GM19467 (cell line): ENCODE measurements around the gene PRR22.

Experiments used
- ATAC-seq: cut with Tn5 transposase; IDR thresholded peaks from one replicate; pipeline ENCODE4 v1.9.1; 2021; ENCODE audit warnings: mild to moderate bottlenecking, moderate library complexity; ENCODE audit not compliant: unreplicated experiment

The PRR22 gene

GRCh38 chr19:5784581-5785147 is at the start of gene PRR22:
TSS of gene PRR22 (minus strand) at chr19:5784746. CDS start at chr19:5784660, 86 bp downstream.
- ATAC-seq, result no peak

- no peak for ATAC-seq
These were observed 48.1 kb upstream of the PRR22 start for GRCh38 chr19:5832527-5833216.

GRCh38 chr19:5832061-5832460 is 47.5 kb upstream of the PRR22 start:
- ATAC-seq, result no peak

- ATAC-seq, result no peak
These were observed 46.6 kb upstream of the PRR22 start for GRCh38 chr19:5831159-5831558.

- no peak for ATAC-seq
These were observed 45.2 kb upstream of the PRR22 start for GRCh38 chr19:5829567-5830310.

- ATAC-seq, result no peak
These were observed 44.4 kb upstream of the PRR22 start for GRCh38 chr19:5828661-5829566.

- ATAC-seq, result peak; percentile 78
These were observed 43.5 kb upstream of the PRR22 start for GRCh38 chr19:5827891-5828660.

GRCh38 chr19:5827342-5827890 is 42.9 kb upstream of the PRR22 start:
- no peak for ATAC-seq

- no peak for ATAC-seq
These were observed 42.2 kb upstream of the PRR22 start for GRCh38 chr19:5826531-5827341.

- ATAC-seq, result no peak
These were observed 40.6 kb upstream of the PRR22 start for GRCh38 chr19:5825178-5825577.

GRCh38 chr19:5824751-5825150 is 40.2 kb upstream of the PRR22 start:
- no peak for ATAC-seq

- no peak for ATAC-seq
These were observed 39.2 kb upstream of the PRR22 start for GRCh38 chr19:5823579-5824281.

GRCh38 chr19:5822181-5822844 is 37.8 kb upstream of the PRR22 start:
- ATAC-seq, result no peak

- ATAC-seq, result no peak
These were observed 37.1 kb upstream of the PRR22 start for GRCh38 chr19:5821521-5822180.

- ATAC-seq, result no peak
These were observed 36.2 kb upstream of the PRR22 start for GRCh38 chr19:5820785-5821184.

GRCh38 chr19:5818594-5818993 is 34.0 kb upstream of the PRR22 start:
- no peak for ATAC-seq

GRCh38 chr19:5817218-5817617 is 32.7 kb upstream of the PRR22 start:
- ATAC-seq, result no peak

- ATAC-seq, result no peak
These were observed 30.3 kb upstream of the PRR22 start for GRCh38 chr19:5814852-5815246.
